K562 (cell line): ENCODE measurements around the gene SAPCD1. TPM values are rescaled to one million over a fixed set of nuclear protein-coding genes. Genes with fewer than 3 reads are reported as not detected.

Source experiments
- ATAC-seq: fragments of 200-7000 bp; cut with Tn5 transposase; 3 replicates; pipeline ENCODE4 v1.9.1; 2020; ENCODE audit warnings: moderate library complexity
- BruUV-seq: library from RNA; stranded (reverse); fragments of 400-500 nt; replicated peaks from 2 replicates; lab custom pipeline; 2021; lab: Mats Ljungman, UMichigan
- CTCF ChIA-PET: fragments of 300-600 bp; formaldehyde crosslinking; extraction: SDS; loops from one replicate; lab custom pipeline; 2021; ENCODE audit warnings: low intra/inter-chr PET ratio; lab: Yijun Ruan, JAX
- POLR2A ChIA-PET: fragments of 300-600, 350-650 bp; sonication (Branson Sonifier 250); formaldehyde crosslinking; extraction: SDS; loops from one replicate; lab custom pipeline; 2021; ENCODE audit warnings: antibody characterized with exemption, inconsistent platforms; lab: Yijun Ruan, JAX
- DNase-seq, 4 experiments: peaks; one replicate each; pipeline versions ENCODE4 v3.0.0 to v3.0.0-alpha.2; 2011 to 2018; ENCODE audit warnings: low spot score in 3 of 4, mixed read lengths in 3 of 4; ENCODE audit errors: extremely low read depth in 1 of 4
- FAIRE-seq: peaks from 2 replicates; lab custom pipeline; 2011; peaks lifted over from hg19 to GRCh38; lab: Jason Lieb, UNC
- H2AFZ ChIP-seq: 2 replicates; pipeline ENCODE4 v1.6.0; 2011; ENCODE audit warnings: low read depth, low read length, control low read depth, inconsistent platforms
- H3K27ac ChIP-seq: fragments of 200-600 bp; 3 replicates; pipeline ENCODE4 v1.8.0; 2011; ENCODE audit warnings: low read depth, mild to moderate bottlenecking, control low read depth, inconsistent platforms, low read length, moderate library complexity, mixed read lengths; ENCODE audit errors: extremely low read depth
- H3K27me3 ChIP-seq, 2 experiments: fragments of 300-600 bp in 1 of 2; 2 replicates in 1 of 2; 3 replicates in 1 of 2; pipeline versions ENCODE4 v1.6.0 to v1.8.0; 2011; ENCODE audit warnings: inconsistent platforms in 2 of 2, low read length in 2 of 2, mild to moderate bottlenecking in 1 of 2, mixed read lengths in 1 of 2, moderate library complexity in 1 of 2; ENCODE audit not compliant: control insufficient read depth in 2 of 2, insufficient read depth in 2 of 2
- H3K36me3 ChIP-seq: fragments of 300-600 bp; 3 replicates; pipeline ENCODE4 v1.8.0; 2011; ENCODE audit warnings: mild to moderate bottlenecking, low read length, inconsistent platforms; ENCODE audit not compliant: control insufficient read depth, insufficient read depth
- H3K4me1 ChIP-seq, 2 experiments: fragments of 200-600 bp in 1 of 2; replicated peaks in 1 of 2; 2 replicates in 1 of 2; 3 replicates in 1 of 2; pipeline versions ENCODE4 v1.5.1 to v1.8.0; 2011; ENCODE audit warnings: inconsistent platforms in 2 of 2, low read length in 2 of 2, mild to moderate bottlenecking in 1 of 2, mixed read lengths in 1 of 2, moderate library complexity in 1 of 2; ENCODE audit not compliant: control insufficient read depth in 2 of 2, insufficient read depth in 2 of 2
- H3K4me2 ChIP-seq: 2 replicates; pipeline ENCODE4 v1.6.1; 2011; ENCODE audit warnings: low read length, control low read depth, inconsistent platforms, mixed read lengths; ENCODE audit not compliant: insufficient read depth
- H3K4me3 ChIP-seq: fragments of 200-600 bp; sonication (generic), shearing (Covaris generic); 2 replicates; pipeline ENCODE4 v1.5.1; 2016; ENCODE audit warnings: control low read depth, inconsistent platforms
- H3K79me2 ChIP-seq: fragments of 200-600 bp; 3 replicates; pipeline ENCODE4 v1.8.0; 2011; ENCODE audit warnings: low read length, inconsistent platforms; ENCODE audit not compliant: control insufficient read depth, insufficient read depth
- H3K9ac ChIP-seq, 2 experiments: 2 replicates each; pipeline versions ENCODE4 v1.6.0 to v1.6.1; 2011; ENCODE audit warnings: low read depth in 2 of 2, low read length in 2 of 2, control low read depth in 1 of 2, inconsistent platforms in 1 of 2, mild to moderate bottlenecking in 1 of 2, mixed read lengths in 1 of 2; ENCODE audit not compliant: insufficient read depth in 1 of 2
- H3K9me1 ChIP-seq: one replicate; pipeline ENCODE4 v1.6.0; 2011; ENCODE audit warnings: inconsistent platforms, mild to moderate bottlenecking, low read length, moderate library complexity; ENCODE audit not compliant: control insufficient read depth, insufficient read depth
- H3K9me3 ChIP-seq: replicated peaks from 2 replicates; pipeline ENCODE4 v1.5.1; 2011; ENCODE audit warnings: low read depth, low read length, inconsistent platforms; ENCODE audit not compliant: control insufficient read depth, insufficient read depth
- H4K20me1 ChIP-seq: replicated peaks from 2 replicates; pipeline ENCODE4 v1.6.1; 2011; ENCODE audit warnings: low read length, inconsistent platforms, mixed read lengths; ENCODE audit not compliant: control insufficient read depth, insufficient read depth
- FOXM1 ChIP-seq, 2 experiments: fragments of 450-650 bp in 1 of 2; sonication (generic) in 1 of 2; formaldehyde crosslinking in 1 of 2; IDR thresholded peaks; 2 replicates each; pipeline versions ENCODE4 v1.6.1 to v1.9.0; 2017 to 2022; ENCODE audit warnings: low read depth in 2 of 2, mild to moderate bottlenecking in 2 of 2, missing genetic modification reagents in 1 of 2, moderate library complexity in 1 of 2
- HOXB6 ChIP-seq: fragments of 250-450 bp; sonication (Bioruptor Pico); IDR thresholded peaks from 2 replicates; pipeline ENCODE4 v1.5.1; 2022; ENCODE audit warnings: mild to moderate bottlenecking, borderline replicate concordance
- KLF13 ChIP-seq: fragments of 450-650 bp; IDR thresholded peaks from 2 replicates; pipeline ENCODE4 v1.6.1; 2016; ENCODE audit warnings: missing genetic modification characterization, low read depth, mild to moderate bottlenecking, missing compliant biosample characterization, moderate library complexity, borderline replicate concordance
- MAX ChIP-seq: sonication (generic); formaldehyde crosslinking; IDR thresholded peaks from 2 replicates; pipeline ENCODE4 v1.9.0; 2022; ENCODE audit warnings: mild to moderate bottlenecking, missing genetic modification reagents
- ZNF263 ChIP-seq: sonication (generic); formaldehyde crosslinking; IDR thresholded peaks from 2 replicates; pipeline ENCODE4 v1.8.0; 2022; ENCODE audit warnings: mild to moderate bottlenecking, missing genetic modification reagents, borderline replicate concordance
- ZNF311 ChIP-seq: fragments of 250-450 bp; sonication (Bioruptor Pico); IDR thresholded peaks from 2 replicates; pipeline ENCODE4 v1.4.0; 2020; ENCODE audit warnings: mild to moderate bottlenecking, moderate library complexity
- ZNF324 ChIP-seq: fragments of 250-450 bp; sonication (Bioruptor Pico); IDR thresholded peaks from 2 replicates; pipeline ENCODE4 v1.4.0; 2020; ENCODE audit warnings: mild to moderate bottlenecking
- WGBS: fragments of 100-300 bp; shearing (Covaris generic); methylation state at CpG from one replicate; pipeline ENCODE4 v1.1.6; 2016; ENCODE audit warnings: low coverage, mixed read lengths; ENCODE audit not compliant: insufficient coverage; ENCODE audit errors: missing lambda C conversion rate; 5-methylcytosine and 5-hydroxymethylcytosine counted together
- in situ Hi-C: fragments of 300-500 bp; cut with MboI; formaldehyde crosslinking; loops from 4 replicates; pipeline ENCODE4 v1.15.0; 2018; ENCODE audit warnings: inconsistent platforms, mixed read lengths
- intact Hi-C: fragments of 100-400 bp; cut with micrococcal nuclease; formaldehyde crosslinking; loops from 2 replicates; pipeline ENCODE4 v1.14.2; 2022
- polyA plus RNA-seq, 8 experiments: library from polyadenylated mRNA; depleted of rRNA in 4 of 8; stranded (reverse) in 5 of 8; unstranded in 3 of 8; fragments of >200 nt; fragmentation: Nextera tagmentation in 2 of 8; fragmentation: Illumina TruSeq in 1 of 8; extraction: Ambion mirVana in 2 of 8; extraction: Trizol in 1 of 8; gene quantifications; 2 replicates each; pipeline versions ENCODE4 v1.2.1 to v1.2.3, GENCODE V29; 2011 to 2014; ENCODE audit warnings: inconsistent platforms in 1 of 8, missing spikeins in 1 of 8
- total RNA-seq, 7 experiments: library from RNA; depleted of rRNA in 6 of 7; stranded (reverse); fragments of >200 nt in 6 of 7; fragmentation: Illumina TruSeq in 2 of 7; extraction: Trizol in 2 of 7; gene quantifications; 2 replicates each; pipeline versions ENCODE4 v1.2.1 to v1.2.3, GENCODE V29; 2011 to 2021; ENCODE audit warnings: low replicate concordance in 1 of 7

SAPCD1 gene
- total and polyA plus RNA-seq, 9 of the 15 experiments (the other 6 are each of a cell fraction or from before 2014, with no cell fraction given) = 2.6 to 30.2 (median 7.4) TPM

GRCh38 chr6:31715022-31715958 lies 47.2 kb upstream of the SAPCD1 start, which contains the start of gene LY6G6D:
TSS of gene LY6G6D (plus strand) at chr6:31715348. CDS start at chr6:31715356, 8 bp downstream.
- CTCF ChIA-PET = no interaction called here
- FAIRE-seq (no peak), ATAC-seq (no peak), DNase-seq (no peak)
- H3K36me3 ChIP-seq = no peaks in the 10 kb centered on the region
- peak within 1 kb of the TSS; percentile 49 for H2AFZ ChIP-seq
- no peak within 1 kb of the TSS for H3K4me2 ChIP-seq
- no peak within 1 kb of the TSS for H3K4me3 ChIP-seq
- peaks cover 31 to 42% of the 10 kb centered on the region in 2 experiments for H3K4me1 ChIP-seq
- TF ChIP-seq KLF13 (tag) (no peak), ZNF263 (CRISPR knock-in tag) (0 out of 2 replicates have a peak, but pooled peaks have one; percentile 24), MAX (CRISPR knock-in tag) (0 out of 2 replicates have a peak, but pooled peaks have one; percentile 14), HOXB6 (CRISPR knock-in tag) (no peak), ZNF311 (CRISPR knock-in tag) (no peak), ZNF324 (CRISPR knock-in tag) (no peak), FOXM1 (IDR thresholded peaks at IDR 0.05; ENCODE audit: low read depth) (no peak), FOXM1 (CRISPR knock-in tag; IDR thresholded peaks at IDR 0.05; ENCODE audit: low read depth) (no peak)
- intact Hi-C loops = no loop called here
- H4K20me1 ChIP-seq = no peaks in the 10 kb centered on the region
- peak within 1 kb of the TSS in 1 of 2 experiments; percentile 81; a peak in 2 of 4 replicates for H3K9ac ChIP-seq
- 66% methylated on average over 15 of the region's 16 CpGs for WGBS
- no peaks in the 10 kb centered on the region for H3K79me2 ChIP-seq
- no peaks in the 10 kb centered on the region for H3K27me3 ChIP-seq
- no peak within 1 kb of the TSS for H3K27ac ChIP-seq
- no peaks in the 10 kb centered on the region for H3K9me3 ChIP-seq
- in situ Hi-C loops = no loop called here
- POLR2A ChIA-PET = interaction anchor here (0.6 to 12.4 kb wide), 13 partner anchors 9 to 241 kb away, joined by 3 to 223 read pairs (median 5); partner anchors contain the start of genes ABHD16A, BAG6, C2 and DDAH2
- no TSS peak for BruUV-seq
- H3K9me1 ChIP-seq = no peaks in the 10 kb centered on the region
